Activated CD4-positive, alpha-beta T cell treated with anti-CD3 and anti-CD28 coated beads, Interleukin-2, amount 10 ng/mL, durations not matched to agents 24 days and 14 days (primary cell): Measurements from ENCODE around the gene PLA2G2D. TPM values are rescaled to one million over a fixed set of nuclear protein-coding genes. Genes with fewer than 3 reads are reported as not detected.

ENCODE experiments used
- DNase-seq: peaks from one replicate; pipeline ENCODE4 v3.0.0; 2022
- H3K27ac Mint-ChIP-seq: one replicate; pipeline ENCODE4 v1.8.0; 2022; ENCODE audit warnings: mild to moderate bottlenecking, mixed read lengths
- H3K27me3 Mint-ChIP-seq: one replicate; pipeline ENCODE4 v1.8.0; 2022; ENCODE audit warnings: mixed read lengths
- H3K36me3 Mint-ChIP-seq: one replicate; pipeline ENCODE4 v1.8.0; 2022; ENCODE audit warnings: low read depth, mild to moderate bottlenecking, mixed read lengths
- H3K4me1 Mint-ChIP-seq: one replicate; pipeline ENCODE4 v1.8.0; 2021; ENCODE audit warnings: mixed read lengths
- H3K4me3 Mint-ChIP-seq: one replicate; pipeline ENCODE4 v1.8.0; 2022; ENCODE audit warnings: mild to moderate bottlenecking, moderate library complexity, mixed read lengths
- H3K9me3 Mint-ChIP-seq: one replicate; pipeline ENCODE4 v1.8.0; 2021; ENCODE audit warnings: mixed read lengths
- intact Hi-C: fragments of 100-400 bp; cut with micrococcal nuclease; formaldehyde crosslinking; loops from one replicate; pipeline ENCODE4 v1.15.1; 2023
- total RNA-seq: library from RNA; stranded (reverse); gene quantifications from 2 replicates; pipeline ENCODE4 v1.2.3, GENCODE V29; 2022

Gene PLA2G2D
- total RNA-seq, 1 donor from 2014 or later = not detected

- no peaks in the 10 kb centered on the region for H3K36me3 Mint-ChIP-seq
- H3K9me3 Mint-ChIP-seq = no peaks in the 10 kb centered on the region
- no peak overlapping the region for H3K4me3 Mint-ChIP-seq
- peaks cover 16% of the 10 kb centered on the region for H3K4me1 Mint-ChIP-seq
- intact Hi-C loops = no loop called here
- DNase-seq = no peak
- H3K27ac Mint-ChIP-seq = no peak overlapping the region
- no peaks in the 10 kb centered on the region for H3K27me3 Mint-ChIP-seq
Observed at GRCh38 chr1:20150326-20150705, 31.0 kb upstream of the PLA2G2D start.

- intact Hi-C loops = no loop called here
- H3K27ac Mint-ChIP-seq = no peak overlapping the region
- H3K9me3 Mint-ChIP-seq = no peaks in the 10 kb centered on the region
- no peak for DNase-seq
- no peak overlapping the region for H3K4me3 Mint-ChIP-seq
- H3K36me3 Mint-ChIP-seq = no peaks in the 10 kb centered on the region
- H3K4me1 Mint-ChIP-seq = peaks cover 13% of the 10 kb centered on the region
- H3K27me3 Mint-ChIP-seq = no peaks in the 10 kb centered on the region
Observed at GRCh38 chr1:20149601-20150325, 30.4 kb upstream of the PLA2G2D start.

DNA sequence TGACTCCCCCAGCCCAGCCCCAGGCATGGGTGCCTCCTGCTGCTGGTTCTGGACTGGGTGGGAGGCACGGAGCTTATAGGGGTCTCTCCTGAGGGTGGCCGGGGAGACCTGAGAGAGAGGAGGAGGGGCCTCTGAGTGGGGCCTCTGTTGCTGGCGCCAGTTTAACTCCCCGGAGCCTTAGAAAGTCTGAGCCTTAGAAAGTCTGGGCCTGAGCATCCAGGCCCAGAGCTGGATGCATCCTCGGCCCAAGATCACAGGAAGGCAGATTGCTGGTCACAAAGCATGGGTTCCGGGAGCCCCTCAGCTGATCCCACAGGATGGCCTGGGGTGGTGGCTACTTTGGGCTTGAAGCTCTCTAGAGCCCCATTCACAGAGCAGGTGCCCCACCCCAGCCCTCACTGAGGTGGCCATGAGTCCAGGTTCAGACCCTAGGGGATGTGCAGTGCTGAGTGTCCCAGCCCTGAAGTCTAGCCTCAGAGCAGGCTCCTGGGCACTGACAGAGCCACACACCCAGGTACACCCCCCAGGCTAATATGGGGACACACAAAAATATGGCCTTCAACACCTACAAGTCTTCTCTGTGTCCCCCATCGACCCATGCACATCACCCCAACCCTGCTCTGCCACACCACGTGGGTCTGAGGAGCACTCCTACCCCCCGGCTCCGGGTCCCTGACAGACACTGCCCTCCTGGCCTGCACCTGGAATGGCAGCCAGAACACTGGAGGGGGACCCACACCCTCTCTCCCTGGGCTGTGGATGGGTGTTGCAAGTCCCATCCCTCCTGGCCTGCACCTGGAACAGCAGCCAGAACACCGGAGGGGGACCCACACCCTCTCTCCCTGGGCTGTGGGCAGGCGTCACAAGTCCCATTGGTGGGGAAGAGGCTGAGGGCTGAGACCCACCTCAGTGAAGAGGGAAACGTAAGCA lies 29.5 kb upstream of the PLA2G2D start:
- Mint-ChIP-seq H3K4me1 (peaks cover 5% of the 10 kb centered on the region), H3K4me3 (no peak overlapping the region), H3K27me3 (no peaks in the 10 kb centered on the region), H3K9me3 (no peaks in the 10 kb centered on the region), H3K27ac (no peak overlapping the region), H3K36me3 (no peaks in the 10 kb centered on the region)
- intact Hi-C loops = no loop called here
- no peak for DNase-seq

GRCh38 chr1:20147846-20148570 lies 28.7 kb upstream of the PLA2G2D start:
- Mint-ChIP-seq H3K27ac (no peak overlapping the region), H3K4me3 (no peak overlapping the region), H3K36me3 (no peaks in the 10 kb centered on the region), H3K27me3 (no peaks in the 10 kb centered on the region), H3K9me3 (no peaks in the 10 kb centered on the region), H3K4me1 (peaks cover 5% of the 10 kb centered on the region)
- intact Hi-C loops = no loop called here
- DNase-seq = no peak

- intact Hi-C loops = no loop called here
- Mint-ChIP-seq H3K36me3 (no peaks in the 10 kb centered on the region), H3K4me1 (no peaks in the 10 kb centered on the region), H3K9me3 (no peaks in the 10 kb centered on the region), H3K27ac (no peak overlapping the region), H3K27me3 (no peaks in the 10 kb centered on the region), H3K4me3 (no peak overlapping the region)
- DNase-seq = no peak
Observed at GRCh38 chr1:20143734-20144565, 24.6 kb upstream of the PLA2G2D start.

DNA sequence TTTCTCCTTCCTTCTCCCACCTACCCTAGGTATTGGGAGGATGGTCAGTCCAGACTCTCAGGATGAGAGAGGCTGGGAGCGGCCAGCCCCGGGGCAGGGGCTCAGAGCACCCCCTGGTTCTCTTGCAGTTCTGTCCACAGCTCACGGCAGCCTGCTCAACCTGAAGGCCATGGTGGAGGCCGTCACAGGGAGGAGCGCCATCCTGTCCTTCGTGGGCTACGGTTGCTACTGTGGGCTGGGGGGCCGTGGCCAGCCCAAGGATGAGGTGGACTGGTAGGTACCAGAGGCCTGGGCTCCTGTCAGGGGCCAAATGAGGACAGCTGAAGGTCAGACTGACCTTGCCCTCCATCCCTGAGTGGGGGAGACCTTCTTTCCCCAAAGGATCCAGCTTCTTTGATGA lies 24.0 kb upstream of the PLA2G2D start:
- H3K27me3 Mint-ChIP-seq = no peaks in the 10 kb centered on the region
- H3K4me1 Mint-ChIP-seq = no peaks in the 10 kb centered on the region
- no peaks in the 10 kb centered on the region for H3K36me3 Mint-ChIP-seq
- intact Hi-C loops = no loop called here
- no peaks in the 10 kb centered on the region for H3K9me3 Mint-ChIP-seq
- no peak overlapping the region for H3K27ac Mint-ChIP-seq
- DNase-seq = no peak
- no peak overlapping the region for H3K4me3 Mint-ChIP-seq

- no peak overlapping the region for H3K4me3 Mint-ChIP-seq
- DNase-seq = no peak
- intact Hi-C loops = no loop called here
- peaks cover 3% of the 10 kb centered on the region for H3K27me3 Mint-ChIP-seq
- no peak overlapping the region for H3K27ac Mint-ChIP-seq
- H3K4me1 Mint-ChIP-seq = no peaks in the 10 kb centered on the region
- no peaks in the 10 kb centered on the region for H3K36me3 Mint-ChIP-seq
- no peaks in the 10 kb centered on the region for H3K9me3 Mint-ChIP-seq
Observed at GRCh38 chr1:20142001-20142710, 22.8 kb upstream of the PLA2G2D start.

- Mint-ChIP-seq H3K36me3 (no peaks in the 10 kb centered on the region), H3K4me3 (no peak overlapping the region), H3K4me1 (no peaks in the 10 kb centered on the region), H3K27me3 (peaks cover 3% of the 10 kb centered on the region), H3K27ac (no peak overlapping the region), H3K9me3 (no peaks in the 10 kb centered on the region)
- DNase-seq = no peak
- intact Hi-C loops = no loop called here
Observed at GRCh38 chr1:20141466-20141865, 22.1 kb upstream of the PLA2G2D start.

GRCh38 chr1:20141001-20141400 lies 21.7 kb upstream of the PLA2G2D start:
- intact Hi-C loops = no loop called here
- Mint-ChIP-seq H3K27ac (no peak overlapping the region), H3K4me1 (no peaks in the 10 kb centered on the region), H3K9me3 (no peaks in the 10 kb centered on the region), H3K27me3 (peaks cover 3% of the 10 kb centered on the region), H3K4me3 (no peak overlapping the region), H3K36me3 (no peaks in the 10 kb centered on the region)
- DNase-seq = no peak

DNA sequence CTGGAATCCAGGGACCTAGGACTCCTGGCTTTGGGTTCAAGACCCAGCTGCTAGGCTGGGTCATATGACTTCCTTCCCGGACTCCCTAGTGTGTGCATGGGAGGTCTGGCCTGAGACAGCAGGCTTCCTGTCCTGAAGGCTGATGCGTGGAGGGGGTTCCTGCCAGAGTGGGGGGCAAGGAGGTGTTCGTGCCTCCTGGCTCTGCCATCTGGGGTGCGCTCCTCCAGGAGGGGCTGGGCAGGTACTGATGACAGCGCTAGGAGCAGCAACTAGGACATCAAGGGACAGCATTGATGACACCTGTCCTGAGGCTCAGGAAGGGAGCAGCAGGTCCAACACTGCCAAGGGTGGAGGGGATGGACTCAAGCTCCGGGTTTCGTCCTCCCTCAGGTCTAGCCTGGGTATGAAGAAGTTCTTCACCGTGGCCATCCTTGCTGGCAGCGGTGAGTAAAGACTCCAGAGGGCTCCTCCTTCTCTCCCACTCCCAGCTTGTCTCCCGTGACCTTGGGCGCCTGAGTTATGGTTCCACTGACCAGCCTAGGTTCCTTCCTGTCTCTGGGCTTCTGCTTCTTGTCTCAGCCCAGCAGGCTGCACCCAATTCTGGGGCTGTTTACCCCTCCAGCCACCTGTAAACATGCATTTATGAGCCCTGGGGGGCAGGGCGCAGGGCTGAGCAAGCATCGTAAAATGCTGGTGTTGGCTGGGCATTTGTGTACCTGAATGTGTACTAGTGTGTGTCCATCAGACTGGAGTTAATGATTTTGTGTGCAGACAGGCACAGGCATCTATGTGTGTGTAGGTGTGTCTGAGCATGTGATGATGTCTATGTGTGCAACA lies 20.7 kb upstream of the PLA2G2D start:
- Mint-ChIP-seq H3K27me3 (peaks cover 3% of the 10 kb centered on the region), H3K9me3 (no peaks in the 10 kb centered on the region), H3K36me3 (no peaks in the 10 kb centered on the region), H3K4me1 (no peaks in the 10 kb centered on the region), H3K4me3 (no peak overlapping the region), H3K27ac (no peak overlapping the region)
- intact Hi-C loops = no loop called here
- DNase-seq = no peak

GRCh38 chr1:20138961-20139550 lies 19.7 kb upstream of the PLA2G2D start, which contains the start of gene PLA2G2F:
PLA2G2F (plus strand) TSS chr1:20139323; CDS start chr1:20139428, 105 bp downstream.
- H3K36me3 Mint-ChIP-seq = no peaks in the 10 kb centered on the region
- peaks cover 5% of the 10 kb centered on the region for H3K27me3 Mint-ChIP-seq
- no peaks in the 10 kb centered on the region for H3K4me1 Mint-ChIP-seq
- H3K9me3 Mint-ChIP-seq = no peaks in the 10 kb centered on the region
- DNase-seq = no peak
- H3K27ac Mint-ChIP-seq = no peak within 1 kb of the TSS
- intact Hi-C loops = no loop called here
- no peak within 1 kb of the TSS for H3K4me3 Mint-ChIP-seq

GRCh38 chr1:20138346-20138745 lies 19.0 kb upstream of the PLA2G2D start:
- Mint-ChIP-seq H3K4me3 (no peak overlapping the region), H3K4me1 (no peaks in the 10 kb centered on the region), H3K9me3 (no peaks in the 10 kb centered on the region), H3K27ac (no peak overlapping the region), H3K27me3 (peaks cover 9% of the 10 kb centered on the region), H3K36me3 (no peaks in the 10 kb centered on the region)
- intact Hi-C loops = no loop called here
- no peak for DNase-seq
